OCI-LY1 (cell line): ENCODE results near the gene WFDC6.
"Not testable (repeated sequence)": the region's sequence is repeated elsewhere in the genome, so short reads cannot be mapped to it uniquely, and the experiment has no call there.

Source experiments
- H2AFZ ChIP-seq: fragments of 200-600 bp; sonication (generic), shearing (Covaris generic); 2 replicates; pipeline ENCODE4 v1.6.0; 2014; ENCODE audit warnings: antibody characterized with exemption, mild to moderate bottlenecking, low read length
- H3F3A ChIP-seq: fragments of 200-600 bp; sonication (generic), shearing (Covaris generic); 2 replicates; pipeline ENCODE4 v1.6.0; 2014; ENCODE audit warnings: mild to moderate bottlenecking, antibody characterized with exemption, low read length, moderate library complexity; ENCODE audit not compliant: insufficient read depth
- H3K27ac ChIP-seq: fragments of 200-600 bp; sonication (generic); 2 replicates; pipeline ENCODE4 v1.5.1; 2014; ENCODE audit warnings: low read length, mixed run types, mild to moderate bottlenecking, low read depth; ENCODE audit not compliant: poor library complexity, severe bottlenecking
- H3K27me3 ChIP-seq: fragments of 200-600 bp; sonication (generic); 2 replicates; pipeline ENCODE4 v1.6.0; 2014; ENCODE audit warnings: antibody characterized with exemption, mild to moderate bottlenecking, low read length, moderate library complexity; ENCODE audit not compliant: insufficient read depth
- H3K36me3 ChIP-seq: fragments of 200-600 bp; sonication (generic); 2 replicates; pipeline ENCODE4 v1.6.1; 2014; ENCODE audit warnings: mild to moderate bottlenecking, antibody characterized with exemption, low read length, moderate library complexity, mixed read lengths; ENCODE audit not compliant: insufficient read depth
- H3K4me1 ChIP-seq: fragments of 200-600 bp; sonication (generic); 2 replicates; pipeline ENCODE4 v1.5.1; 2014; ENCODE audit warnings: mild to moderate bottlenecking, low read length, moderate library complexity; ENCODE audit not compliant: insufficient read depth, severe bottlenecking
- H3K4me2 ChIP-seq: fragments of 200-600 bp; sonication (generic), shearing (Covaris generic); 2 replicates; pipeline ENCODE4 v1.6.1; 2014; ENCODE audit warnings: low read length
- H3K4me3 ChIP-seq: fragments of 200-600 bp; sonication (generic); 2 replicates; pipeline ENCODE4 v1.5.1; 2014; ENCODE audit warnings: low read length, low read depth, mild to moderate bottlenecking, mixed read lengths; ENCODE audit not compliant: poor library complexity, severe bottlenecking
- H3K79me2 ChIP-seq: fragments of 200-600 bp; shearing (Covaris generic); 2 replicates; pipeline ENCODE4 v1.6.1; 2016; ENCODE audit warnings: mixed run types, low read length, mixed read lengths; ENCODE audit not compliant: insufficient read depth
- H3K9ac ChIP-seq: fragments of 200-600 bp; sonication (generic), shearing (Covaris generic); 2 replicates; pipeline ENCODE4 v1.6.1; 2014; ENCODE audit warnings: mild to moderate bottlenecking, low read length, mixed read lengths
- H3K9me2 ChIP-seq: fragments of 200-600 bp; sonication (generic), shearing (Covaris generic); 2 replicates; pipeline ENCODE4 v1.6.1; 2014; ENCODE audit warnings: low read depth, mild to moderate bottlenecking, low read length, mixed read lengths
- H3K9me3 ChIP-seq: fragments of 200-600 bp; shearing (Covaris generic); 2 replicates; pipeline ENCODE4 v1.6.1; 2014; ENCODE audit warnings: low read length, mixed read lengths
- H4K20me1 ChIP-seq: fragments of 200-600 bp; sonication (generic), shearing (Covaris generic); 2 replicates; pipeline ENCODE4 v1.6.0; 2016; ENCODE audit warnings: mild to moderate bottlenecking, low read length; ENCODE audit not compliant: insufficient read depth
- CTCF ChIP-seq: fragments of 200-600 bp; sonication (generic), shearing (Covaris generic); IDR thresholded peaks from 2 replicates; pipeline ENCODE4 v1.5.1; 2017; ENCODE audit warnings: mild to moderate bottlenecking, antibody characterized with exemption, low read length, moderate library complexity, mixed read lengths
- EZH2 ChIP-seq: fragments of 200-600 bp; sonication (generic), shearing (Covaris generic); IDR thresholded peaks from 2 replicates; pipeline ENCODE4 v1.8.0; 2017; ENCODE audit warnings: borderline replicate concordance, mixed run types, mild to moderate bottlenecking, antibody characterized with exemption, low read length, moderate library complexity, mixed read lengths

Gene WFDC6

GRCh38 chr20:45539382-45539781 lies at the start of gene WFDC6:
Gene WFDC6 (minus strand): TSS chr20:45539482. CDS start chr20:45539407, 75 bp downstream.
- Histone ChIP-seq H3K4me2 (no peak within 1 kb of the TSS), H3K9ac (no peak within 1 kb of the TSS), H3K9me2 (no peaks in the 10 kb centered on the region), H3K9me3 (no peaks in the 10 kb centered on the region), H3F3A (no peaks in the 10 kb centered on the region), H3K4me3 (no peak within 1 kb of the TSS), H3K27me3 (0 out of 2 replicates have a peak, but pooled peaks cover 3% of the 10 kb centered on the region), H3K4me1 (no peaks in the 10 kb centered on the region), H2AFZ (no peak within 1 kb of the TSS), H3K27ac (no peak within 1 kb of the TSS), H3K36me3 (no peaks in the 10 kb centered on the region), H3K79me2 (no peaks in the 10 kb centered on the region), H4K20me1 (no peaks in the 10 kb centered on the region)
- no peak for TF ChIP-seq CTCF
- TF ChIP-seq EZH2: no peak

DNA sequence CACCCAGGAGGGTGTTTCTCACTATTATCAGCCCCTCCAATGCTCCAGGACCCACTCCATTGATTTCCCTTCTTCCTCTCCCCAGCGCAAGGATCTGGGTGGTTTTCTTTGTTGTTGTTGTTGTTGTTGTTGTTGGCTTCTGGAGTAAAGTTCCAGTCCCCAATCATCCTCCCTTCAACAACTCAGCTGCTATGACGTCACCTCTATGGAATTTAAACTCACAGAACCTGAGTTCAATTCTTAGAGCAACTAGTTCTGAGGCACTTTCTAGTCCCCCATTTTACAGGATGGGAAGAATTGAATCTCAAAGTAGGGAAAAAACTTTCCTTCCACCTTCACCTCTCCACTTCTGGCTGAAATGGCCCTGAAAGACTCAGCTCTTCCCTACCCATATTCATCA lies 49.5 kb upstream of the WFDC6 start:
- Histone ChIP-seq H3K27ac (no peak overlapping the region), H3K36me3 (no peaks in the 10 kb centered on the region), H3K27me3 (no peaks in the 10 kb centered on the region), H3F3A (no peaks in the 10 kb centered on the region), H3K9me2 (no peaks in the 10 kb centered on the region), H3K4me1 (no peaks in the 10 kb centered on the region), H3K4me3 (no peak overlapping the region), H3K9ac (no peak overlapping the region), H4K20me1 (no peaks in the 10 kb centered on the region), H2AFZ (no peak overlapping the region), H3K4me2 (no peak overlapping the region), H3K79me2 (no peaks in the 10 kb centered on the region), H3K9me3 (no peaks in the 10 kb centered on the region)
- no peak for TF ChIP-seq EZH2
- no peak for TF ChIP-seq CTCF

DNA sequence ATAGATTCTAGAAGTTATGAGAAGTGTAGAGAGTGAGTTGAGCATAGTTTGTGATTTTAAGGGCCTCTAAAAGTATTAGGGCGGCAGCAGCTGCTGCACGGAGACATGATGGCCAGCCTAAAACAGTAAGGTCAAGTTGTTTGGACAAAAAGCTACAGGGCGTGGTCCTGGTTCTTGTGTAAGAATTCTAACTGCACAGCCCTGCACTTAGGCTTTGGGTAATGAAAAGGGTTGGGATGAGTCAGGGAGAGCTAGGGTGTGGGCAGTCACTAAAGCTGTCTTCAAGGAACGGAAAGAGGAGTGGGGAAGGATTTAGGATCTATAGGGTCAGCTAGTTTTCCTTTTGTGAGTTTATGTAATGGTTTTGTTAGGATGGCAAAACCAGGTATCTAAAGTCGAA lies 46.7 kb upstream of the WFDC6 start:
- not testable (repeated sequence) for H3K9me2 ChIP-seq, H3K4me3 ChIP-seq, H3K27ac ChIP-seq, H3K79me2 ChIP-seq, H4K20me1 ChIP-seq, H3F3A ChIP-seq, H3K9ac ChIP-seq, H3K9me3 ChIP-seq, H3K27me3 ChIP-seq, H3K4me1 ChIP-seq, H3K36me3 ChIP-seq, H3K4me2 ChIP-seq, H2AFZ ChIP-seq

- not testable (repeated sequence) for H3K4me3 ChIP-seq, H4K20me1 ChIP-seq, H3K27me3 ChIP-seq, H3K9ac ChIP-seq, H3K9me2 ChIP-seq, H3K27ac ChIP-seq, H3K4me1 ChIP-seq, H3K36me3 ChIP-seq, H3K79me2 ChIP-seq, H2AFZ ChIP-seq, H3K9me3 ChIP-seq, H3K4me2 ChIP-seq, H3F3A ChIP-seq
Measured at GRCh38 chr20:45584294-45584693, 45.0 kb upstream of the WFDC6 start.
